ENCODE measurements around the gene PPP1R3E.

PPP1R3E gene

GRCh38 chr14:23322568-23323517 lies 20.2 kb upstream of the PPP1R3E start:
- no peak for DNase-seq

GRCh38 chr14:23321572-23322547 lies 19.2 kb upstream of the PPP1R3E start:
- DNase-seq = peak; percentile 20 to 50

GRCh38 chr14:23320584-23321571 lies 18.2 kb upstream of the PPP1R3E start, which contains the start of gene PABPN1:
TSS of gene PABPN1 (plus strand) at chr14:23321457. CDS start at chr14:23321470, 13 bp downstream.
- DNase-seq = peak; percentile 99

- no peak for DNase-seq
These were observed 17.3 kb upstream of the PPP1R3E start for GRCh38 chr14:23319746-23320583.

- no peak for DNase-seq
These were observed 13.6 kb upstream of the PPP1R3E start for GRCh38 chr14:23316300-23316699.

GRCh38 chr14:23310546-23310945 lies 7.9 kb upstream of the PPP1R3E start:
- DNase-seq = no peak

- no peak for DNase-seq
These were observed 6.2 kb upstream of the PPP1R3E start for GRCh38 chr14:23308721-23309445.

GRCh38 chr14:23307687-23308644 lies 5.3 kb upstream of the PPP1R3E start:
- no peak for DNase-seq

GRCh38 chr14:23307146-23307530 lies 4.5 kb upstream of the PPP1R3E start:
- DNase-seq = no peak

GRCh38 chr14:23306412-23307145 lies 3.9 kb upstream of the PPP1R3E start, which contains the start of gene BCL2L2:
TSS of gene BCL2L2 (plus strand) at chr14:23306833. CDS start at chr14:23307768, 935 bp downstream.
- DNase-seq = peak; percentile 78 to 95

GRCh38 chr14:23301969-23302289 lies 730 bp downstream of the PPP1R3E start:
- DNase-seq = no peak

GRCh38 chr14:23301288-23301968 lies 1.2 kb downstream of the PPP1R3E start:
- DNase-seq = peak; percentile 93 to 98

GRCh38 chr14:23300687-23301223 lies 1.9 kb downstream of the PPP1R3E start:
- DNase-seq = peak in 1 of 2 experiments; percentile 28

- no peak for DNase-seq
These were observed 2.5 kb downstream of the PPP1R3E start for GRCh38 chr14:23299986-23300686.

GRCh38 chr14:23299211-23299957 lies 3.3 kb downstream of the PPP1R3E start:
- DNase-seq = peak; percentile 29 to 42

All from NCI-H526 (cell line).